ENCODE data around the gene ENTHD1. TPM values are rescaled to one million over a fixed set of nuclear protein-coding genes. Genes with fewer than 3 reads are reported as not detected.

The ENTHD1 gene
- polyA plus RNA-seq, 1 donor from 2014 or later: not detected

DNA sequence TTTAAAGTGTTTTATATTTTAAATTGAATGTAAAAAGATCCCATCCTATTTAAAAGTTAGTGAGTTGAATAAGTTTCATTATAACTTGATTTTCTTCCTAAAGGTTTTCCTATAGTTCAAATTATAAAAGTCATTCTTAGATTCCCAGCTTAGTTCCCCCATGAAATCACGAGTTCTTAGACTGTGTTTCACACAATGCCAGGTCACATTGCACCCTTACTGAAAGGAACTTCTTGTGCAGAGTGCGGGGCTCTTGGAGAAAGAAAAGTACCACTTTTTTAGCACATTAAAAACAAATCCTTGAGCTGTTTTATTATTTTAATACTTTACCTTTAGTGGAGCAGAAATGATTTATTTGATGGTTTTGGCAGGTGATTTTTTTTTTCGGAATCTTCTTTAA is 22.9 kb upstream of the ENTHD1 start:
- Histone ChIP-seq H3K4me3 (ENCODE audit: low read length) (no peak overlapping the region), H3K4me2 (ENCODE audit: low read length) (no peak overlapping the region), H3F3A (ENCODE audit: insufficient read depth, low read length, poor library complexity, severe bottlenecking) (no peaks in the 10 kb centered on the region), H3K79me2 (replicated peaks; ENCODE audit: insufficient read depth, low read length) (no peaks in the 10 kb centered on the region), H2AFZ (ENCODE audit: low read depth, low read length) (no peak overlapping the region), H3K36me3 (ENCODE audit: insufficient read depth, low read length) (no peaks in the 10 kb centered on the region), H3K27ac (ENCODE audit: low read length) (no peak overlapping the region), H4K20me1 (ENCODE audit: insufficient read depth) (no peaks in the 10 kb centered on the region), H3K9me3 (ENCODE audit: low read length) (no peaks in the 10 kb centered on the region), H3K27me3 (ENCODE audit: insufficient read depth, low read depth, low read length) (no peaks in the 10 kb centered on the region), H3K9ac (ENCODE audit: low read length) (no peak overlapping the region), H3K9me2 (ENCODE audit: insufficient read depth, low read length) (no peaks in the 10 kb centered on the region)
- TF ChIP-seq TAF1 (IDR thresholded peaks at IDR 0.05; ENCODE audit: low read depth): no peak
- no peak for TF ChIP-seq SMC3 (conservative IDR thresholded peaks at IDR 0.05; ENCODE audit: poor library complexity)
- no peak for TF ChIP-seq REST (IDR thresholded peaks at IDR 0.05; ENCODE audit: borderline replicate concordance)
- no peak for TF ChIP-seq CTCF (IDR thresholded peaks at IDR 0.05; ENCODE audit: poor library complexity, severe bottlenecking)
- TF ChIP-seq POLR2AphosphoS5 (IDR thresholded peaks at IDR 0.05): no peak
- no peak for TF ChIP-seq RAD21 (conservative IDR thresholded peaks at IDR 0.05)
- no peak for TF ChIP-seq MXI1 (conservative IDR thresholded peaks at IDR 0.05; ENCODE audit: poor library complexity, severe bottlenecking)
- no peak for TF ChIP-seq EZH2 (IDR thresholded peaks at IDR 0.05; ENCODE audit: borderline replicate concordance, insufficient read depth, low read length, poor library complexity, severe bottlenecking)
- TF ChIP-seq EP300 (conservative IDR thresholded peaks at IDR 0.05; ENCODE audit: poor library complexity, severe bottlenecking): no peak

DNA sequence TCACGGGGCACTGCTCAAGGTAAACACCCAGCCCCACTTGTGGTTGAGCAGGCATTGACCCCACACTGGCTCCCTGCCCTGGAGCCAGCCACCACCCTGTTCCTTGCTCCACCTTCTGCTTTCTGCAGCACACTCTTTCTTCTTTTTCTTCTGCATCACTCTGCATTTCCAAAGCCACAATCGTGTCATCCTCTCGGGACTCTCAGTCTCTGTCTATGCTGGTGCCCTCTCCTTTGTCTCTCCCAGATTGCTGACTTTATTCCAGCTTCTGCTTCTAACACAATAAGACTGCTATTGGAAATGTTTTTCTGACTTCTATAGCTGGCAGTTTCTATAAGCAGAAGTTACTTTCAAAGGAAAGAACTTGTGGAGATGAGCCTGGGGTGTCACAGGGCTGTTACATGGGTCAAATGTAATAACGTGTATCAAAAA is 21.8 kb upstream of the ENTHD1 start:
- TF ChIP-seq CTCF (IDR thresholded peaks at IDR 0.05; ENCODE audit: poor library complexity, severe bottlenecking) (no peak), EZH2 (IDR thresholded peaks at IDR 0.05; ENCODE audit: borderline replicate concordance, insufficient read depth, low read length, poor library complexity, severe bottlenecking) (no peak), MXI1 (conservative IDR thresholded peaks at IDR 0.05; ENCODE audit: poor library complexity, severe bottlenecking) (no peak)
- no peaks in the 10 kb centered on the region for H3K9me2 ChIP-seq (ENCODE audit: insufficient read depth, low read length)
- H3K9me3 ChIP-seq (ENCODE audit: low read length): no peaks in the 10 kb centered on the region
- H3K36me3 ChIP-seq (ENCODE audit: insufficient read depth, low read length): no peaks in the 10 kb centered on the region
- no peak overlapping the region for H3K9ac ChIP-seq (ENCODE audit: low read length)
- H3K4me2 ChIP-seq (ENCODE audit: low read length): no peak overlapping the region
- no peak overlapping the region for H3K4me3 ChIP-seq (ENCODE audit: low read length)
- no peaks in the 10 kb centered on the region for H3K27me3 ChIP-seq (ENCODE audit: insufficient read depth, low read depth, low read length)
- no peaks in the 10 kb centered on the region for H3F3A ChIP-seq (ENCODE audit: insufficient read depth, low read length, poor library complexity, severe bottlenecking)
- no peaks in the 10 kb centered on the region for H4K20me1 ChIP-seq (ENCODE audit: insufficient read depth)
- H3K27ac ChIP-seq (ENCODE audit: low read length): no peak overlapping the region
- H3K79me2 ChIP-seq (replicated peaks; ENCODE audit: insufficient read depth, low read length): no peaks in the 10 kb centered on the region
- H2AFZ ChIP-seq (ENCODE audit: low read depth, low read length): no peak overlapping the region
